GM18907 (cell line): ENCODE data around the gene MPEG1.
A peak's percentile ranks its signal among the peaks of the same experiment; 100 is the strongest.

Experiments
- ATAC-seq: cut with Tn5 transposase; IDR thresholded peaks from one replicate; pipeline ENCODE4 v1.9.1; 2021; ENCODE audit warnings: mild to moderate bottlenecking, moderate library complexity; ENCODE audit not compliant: unreplicated experiment

The MPEG1 gene

DNA sequence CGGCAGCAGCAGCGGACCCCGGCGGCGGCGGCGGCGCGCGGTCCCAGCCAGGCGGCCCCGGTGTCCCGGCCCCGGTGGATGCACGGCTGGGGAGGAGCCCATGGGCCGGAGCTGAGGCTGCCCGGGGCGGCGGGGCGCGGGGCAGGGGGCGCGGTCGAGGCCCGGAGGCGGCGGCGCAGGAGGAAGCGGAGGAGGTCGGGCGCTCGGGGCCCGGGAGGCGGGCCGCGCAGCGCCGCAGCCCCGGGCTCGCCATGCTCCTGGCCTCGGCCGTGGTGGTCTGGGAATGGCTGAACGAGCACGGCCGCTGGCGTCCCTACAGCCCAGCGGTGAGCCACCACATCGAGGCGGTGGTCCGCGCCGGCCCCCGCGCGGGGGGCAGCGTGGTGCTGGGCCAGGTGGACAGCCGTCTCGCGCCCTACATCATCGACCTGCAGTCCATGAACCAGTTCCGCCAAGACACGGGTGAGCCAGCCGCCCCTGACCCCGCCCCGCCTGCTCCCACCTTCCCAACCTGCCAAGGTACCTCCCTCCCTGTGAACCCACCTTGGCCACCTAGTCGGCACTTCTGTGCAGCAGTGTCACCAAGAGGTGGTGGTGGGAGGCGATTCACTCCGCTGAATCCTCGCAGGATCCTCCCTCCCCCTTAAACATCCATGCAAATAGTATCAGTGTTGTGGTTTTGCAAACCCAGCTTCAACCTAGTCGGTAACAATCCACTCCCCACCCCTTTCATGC lies 40.2 kb downstream of the MPEG1 start:
- ATAC-seq: peak; percentile 40

DNA sequence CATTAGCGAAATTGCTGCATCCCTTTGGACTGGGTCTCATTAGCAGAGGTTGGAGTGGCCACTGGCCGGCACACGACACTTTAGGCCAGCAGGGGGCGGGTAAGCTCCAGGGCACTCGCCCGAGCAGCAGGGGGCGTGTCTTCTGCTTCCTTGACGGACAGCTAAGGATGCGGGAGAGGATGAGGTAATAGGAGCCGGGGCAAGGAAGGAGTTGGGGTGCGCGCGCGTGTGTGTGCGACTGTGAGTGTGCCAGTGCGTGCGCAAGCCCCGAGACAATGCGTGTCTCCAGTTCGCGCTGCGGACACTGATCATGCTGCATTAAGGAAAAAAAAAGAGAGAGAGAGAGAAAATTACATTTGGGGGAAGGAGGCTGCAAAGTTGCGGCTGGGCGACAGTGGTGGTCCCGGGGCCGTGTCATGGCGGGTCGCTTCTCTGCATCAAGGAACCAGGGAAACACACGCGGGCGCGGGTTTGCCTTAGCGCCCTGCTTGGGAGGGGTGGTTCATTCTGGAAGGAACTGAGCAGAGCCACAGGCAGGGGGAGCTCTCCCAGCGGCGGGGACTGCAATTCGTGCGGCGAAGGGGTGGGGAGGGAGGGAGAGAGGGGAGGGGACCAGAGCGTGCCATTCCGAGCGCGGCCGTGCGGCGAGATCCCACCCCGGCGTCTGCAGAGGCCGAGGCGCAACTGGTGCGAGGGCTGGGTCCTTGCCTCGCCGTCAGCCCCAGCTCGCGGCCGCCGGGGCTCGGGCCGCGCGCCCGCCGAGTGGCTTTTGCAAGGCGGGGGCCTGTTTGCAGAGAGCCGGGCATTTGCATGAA lies 41.0 kb downstream of the MPEG1 start, which contains the start of gene DTX4:
Gene DTX4 (plus strand): TSS at position 625 of the 815 bp plus-strand sequence. CDS start 464 bp downstream, outside the sequence.
- peak; percentile 82 for ATAC-seq

DNA sequence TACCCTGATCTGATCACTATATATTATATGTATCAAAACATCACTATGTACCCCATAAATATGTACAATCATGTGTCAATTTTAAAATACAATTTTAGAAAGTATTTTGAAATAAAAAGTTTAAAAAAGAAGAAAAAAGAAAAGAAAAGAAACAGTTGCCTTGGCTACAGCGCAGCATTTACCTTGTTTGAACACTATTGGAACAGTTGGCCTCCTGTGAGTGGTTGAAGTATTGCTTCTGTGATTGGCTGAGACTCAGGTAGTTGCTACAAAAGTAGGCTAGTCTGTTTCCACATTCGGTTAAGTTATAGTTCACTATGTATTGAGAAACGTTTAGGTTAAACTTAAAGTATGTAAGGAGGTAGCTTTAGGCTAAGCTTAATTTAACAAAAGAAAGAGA lies 48.7 kb downstream of the MPEG1 start:
- ATAC-seq: no peak
